HG03280 (cell line): ENCODE data around the gene KPNA5.
"Not testable (repeated sequence)": the region's sequence is repeated elsewhere in the genome, so short reads cannot be mapped to it uniquely, and the experiment has no call there.

Experiments
- ATAC-seq: cut with Tn5 transposase; IDR thresholded peaks from one replicate; pipeline ENCODE4 v1.9.1; 2021; ENCODE audit warnings: mild to moderate bottlenecking, moderate library complexity; ENCODE audit not compliant: unreplicated experiment

KPNA5 gene

DNA sequence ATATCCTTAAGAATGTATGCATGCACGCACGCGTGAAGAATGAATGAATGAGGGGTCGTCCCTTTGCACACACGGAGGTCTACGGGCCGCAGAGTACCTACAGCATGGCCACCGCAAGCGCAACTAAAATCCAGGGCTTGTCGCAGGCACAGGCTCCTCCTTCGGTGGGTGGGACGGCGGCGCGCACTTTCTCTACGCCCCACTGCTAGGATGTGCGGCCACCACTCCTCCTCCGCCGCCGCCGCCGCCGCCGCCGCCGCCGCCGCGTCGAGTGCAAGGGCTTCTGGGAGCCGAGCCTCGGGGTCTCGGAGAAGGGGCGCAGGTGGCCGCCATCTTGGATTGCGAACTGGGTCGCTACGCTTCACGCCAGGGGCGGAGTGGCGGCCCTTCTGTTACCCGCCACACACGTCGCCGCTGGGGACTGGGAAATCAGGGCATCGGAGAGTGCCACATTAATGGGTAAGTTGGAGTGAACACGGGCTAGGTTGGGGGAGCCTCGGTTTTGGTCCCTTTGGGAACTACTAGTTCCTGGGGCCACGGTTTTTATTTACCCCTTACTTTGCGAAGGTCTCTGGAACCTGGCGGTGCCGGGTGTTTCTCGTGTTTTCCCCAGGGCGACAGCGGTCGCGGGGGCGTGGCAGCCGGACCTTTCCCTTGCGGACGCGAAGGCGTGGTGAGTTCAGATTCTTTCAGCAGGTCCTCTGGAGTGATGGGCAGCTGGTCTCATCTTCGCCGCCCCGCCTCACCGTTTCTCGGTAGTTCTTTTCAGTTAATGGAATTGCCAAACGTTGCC, at the start of gene KPNA5:
Gene KPNA5 (plus strand): TSS at position 332 of the 793 bp plus-strand sequence. CDS start 124 bp downstream, at position 456.
- peak; percentile 97 for ATAC-seq

DNA sequence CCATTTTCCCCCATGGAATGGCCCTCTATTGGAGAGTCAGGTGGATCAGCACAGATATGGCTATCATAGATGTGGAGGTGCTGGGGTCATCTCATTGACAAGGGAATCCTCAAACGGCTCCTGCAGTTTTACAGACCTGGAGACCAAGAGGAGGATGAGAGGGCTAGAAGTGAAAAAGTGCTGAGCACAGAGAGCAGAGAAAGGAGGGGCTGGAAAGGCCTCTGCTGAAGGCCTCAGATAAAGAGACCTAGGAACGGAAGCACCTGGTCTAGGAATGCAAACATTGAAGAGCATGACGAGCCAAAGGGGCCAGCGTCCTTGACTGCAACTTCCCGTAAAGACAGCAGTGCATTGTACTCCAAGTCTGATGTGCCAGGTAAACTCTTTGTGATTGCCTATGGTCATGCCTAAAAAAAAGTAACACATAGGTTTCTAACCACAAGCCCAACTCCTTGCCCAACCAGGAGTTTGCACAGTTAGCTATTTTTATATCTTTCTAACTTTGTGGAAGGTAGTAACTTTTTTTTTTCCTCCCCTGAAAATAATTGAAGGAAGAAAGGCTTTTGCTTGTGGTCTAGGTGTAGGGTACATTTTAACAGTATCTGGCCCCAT, 49.5 kb upstream of the KPNA5 start:
- ATAC-seq: no peak

GRCh38 chr6:116633685-116634084, 47.3 kb upstream of the KPNA5 start:
- ATAC-seq: no peak

GRCh38 chr6:116648156-116648555, 32.9 kb upstream of the KPNA5 start:
- no peak for ATAC-seq

DNA sequence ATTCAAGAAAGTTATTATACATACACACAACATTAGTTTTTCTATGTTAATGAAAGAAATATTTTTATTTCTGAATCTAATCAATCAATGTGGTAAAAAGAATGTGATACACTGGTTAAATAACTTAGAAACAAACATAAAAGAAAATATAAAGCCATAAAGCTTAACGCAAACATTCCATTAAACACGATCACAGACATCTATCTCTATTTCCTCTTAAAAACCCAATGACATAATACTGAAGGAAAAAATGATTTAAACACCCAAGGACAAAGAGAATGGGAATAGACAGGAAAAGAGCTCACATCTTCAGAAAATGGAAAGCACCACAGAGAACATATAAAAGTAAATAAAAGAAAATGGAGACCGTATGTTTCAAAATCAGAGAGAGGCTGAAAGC, 31.9 kb upstream of the KPNA5 start:
- no peak for ATAC-seq

DNA sequence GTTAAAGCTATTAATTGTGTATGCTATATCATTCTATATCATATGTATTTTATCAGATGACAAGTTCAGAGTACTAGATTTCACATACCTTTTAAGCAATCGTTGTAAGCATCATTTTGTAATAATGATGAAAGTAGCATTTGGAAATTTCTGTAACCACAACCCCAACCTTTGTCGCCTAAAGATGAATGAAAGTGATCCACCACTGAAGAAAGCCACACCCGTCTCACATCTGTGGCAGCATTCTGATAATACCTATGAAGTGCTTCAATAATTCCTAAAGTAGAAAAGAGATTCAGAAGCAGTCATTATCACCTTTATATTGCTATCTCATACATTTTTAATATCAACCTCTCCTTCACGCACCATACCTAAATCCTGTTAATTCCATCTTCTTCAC, 29.1 kb upstream of the KPNA5 start:
- ATAC-seq: no peak

GRCh38 chr6:116661594-116661993, 19.4 kb upstream of the KPNA5 start:
- ATAC-seq: no peak

DNA sequence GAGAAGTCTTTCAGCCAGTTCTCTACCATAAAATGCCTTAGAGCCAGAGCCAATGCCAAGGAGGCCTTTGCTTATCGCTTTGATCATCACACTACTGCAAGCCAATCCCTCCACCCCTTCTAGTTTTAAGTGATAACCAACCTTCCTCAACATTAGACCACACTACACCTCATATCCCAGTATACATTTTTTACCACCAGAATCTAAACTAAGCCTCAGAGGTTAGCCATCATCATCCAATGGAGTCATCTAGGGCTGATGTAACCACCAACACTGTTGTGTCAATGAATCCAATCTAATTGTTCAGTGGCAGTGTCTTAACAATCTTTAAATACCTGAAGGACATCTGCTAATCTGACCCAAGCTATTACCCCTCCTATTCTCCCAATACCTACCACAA, 18.8 kb upstream of the KPNA5 start:
- no peak for ATAC-seq

DNA sequence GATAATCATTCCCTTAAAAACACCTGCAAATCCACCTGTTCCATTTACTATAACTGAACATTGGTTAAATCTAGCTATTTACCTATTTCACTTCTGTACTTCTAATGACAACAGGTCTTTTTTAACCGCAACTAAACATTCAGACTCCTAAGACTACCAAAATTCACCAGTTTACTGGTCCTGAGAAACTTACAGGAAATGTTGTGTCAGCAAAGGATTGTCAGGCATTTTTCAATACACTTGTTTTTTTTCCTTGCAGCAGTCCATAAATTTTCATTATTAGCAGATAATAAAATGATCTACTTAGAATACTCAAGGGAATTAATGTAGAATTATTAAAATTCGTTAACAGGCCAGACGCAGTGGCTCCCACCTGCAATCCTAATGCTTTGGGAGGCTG, 17.7 kb upstream of the KPNA5 start:
- ATAC-seq: no peak

GRCh38 chr6:116664169-116664568, 16.8 kb upstream of the KPNA5 start:
- ATAC-seq: not testable (repeated sequence)

GRCh38 chr6:116665464-116665863, 15.5 kb upstream of the KPNA5 start:
- ATAC-seq: no peak

- peak; percentile 48 for ATAC-seq
These were observed 14.1 kb upstream of the KPNA5 start for GRCh38 chr6:116666869-116667268.

DNA sequence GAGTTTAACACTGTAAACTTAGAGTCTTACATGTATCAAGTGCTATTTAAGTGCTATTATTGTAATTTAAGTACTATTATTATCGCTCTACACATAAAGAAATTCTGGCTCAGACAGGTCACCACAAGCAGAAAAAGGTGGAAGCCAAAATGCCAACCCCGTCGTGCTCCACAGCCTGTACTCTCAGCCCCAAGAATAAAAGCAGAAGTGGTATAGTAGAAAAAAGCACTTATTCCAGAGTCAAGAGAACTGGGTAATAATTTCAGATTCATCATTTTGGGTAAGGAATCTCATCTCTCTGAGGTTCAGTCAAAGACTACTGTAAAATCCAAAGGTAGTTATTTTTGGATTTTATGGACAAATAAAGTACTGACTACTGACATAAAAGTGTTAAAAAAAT, 13.4 kb upstream of the KPNA5 start:
- ATAC-seq: peak; percentile 31

DNA sequence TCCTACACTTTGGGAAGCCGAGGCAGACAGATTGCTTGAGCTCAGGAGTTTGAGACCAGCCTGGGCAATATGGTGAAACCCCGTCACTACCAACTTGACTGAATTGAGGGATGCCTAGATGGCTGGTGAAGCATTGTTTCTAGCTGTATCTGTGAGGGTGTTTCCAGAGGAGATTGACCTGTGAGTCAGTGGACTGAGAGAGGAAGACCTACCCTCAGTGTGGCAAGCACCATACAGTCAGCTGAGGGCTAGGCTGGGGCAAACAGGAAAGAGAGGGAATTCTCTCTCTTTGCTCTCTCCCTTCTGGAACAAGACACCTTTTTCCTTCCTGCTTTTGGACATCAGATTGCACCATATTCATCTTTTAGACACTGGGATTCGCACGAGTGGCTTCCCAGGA, 8.7 kb upstream of the KPNA5 start:
- no peak for ATAC-seq

DNA sequence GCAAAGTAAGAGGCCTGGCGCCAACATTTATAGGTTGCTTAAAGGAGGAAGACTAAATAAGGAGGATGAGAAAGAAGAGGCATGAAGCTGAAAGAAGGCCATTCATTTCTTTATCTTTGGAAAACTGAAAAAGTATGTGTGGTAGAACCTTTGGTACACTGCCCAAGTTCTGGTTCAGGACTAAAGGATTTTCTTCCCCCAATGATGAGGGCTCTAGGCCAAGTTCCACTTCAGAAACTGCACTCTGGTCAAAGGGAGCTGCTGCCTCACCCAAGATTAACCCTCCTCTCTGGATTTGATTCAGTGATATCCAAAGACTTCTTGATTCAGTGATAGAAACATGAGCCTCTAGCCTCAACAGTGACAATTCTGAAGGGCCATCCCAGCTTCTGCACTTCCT, 5.0 kb upstream of the KPNA5 start:
- no peak for ATAC-seq

- no peak for ATAC-seq
These were observed 1.3 kb downstream of the KPNA5 start for GRCh38 chr6:116682334-116682712.

DNA sequence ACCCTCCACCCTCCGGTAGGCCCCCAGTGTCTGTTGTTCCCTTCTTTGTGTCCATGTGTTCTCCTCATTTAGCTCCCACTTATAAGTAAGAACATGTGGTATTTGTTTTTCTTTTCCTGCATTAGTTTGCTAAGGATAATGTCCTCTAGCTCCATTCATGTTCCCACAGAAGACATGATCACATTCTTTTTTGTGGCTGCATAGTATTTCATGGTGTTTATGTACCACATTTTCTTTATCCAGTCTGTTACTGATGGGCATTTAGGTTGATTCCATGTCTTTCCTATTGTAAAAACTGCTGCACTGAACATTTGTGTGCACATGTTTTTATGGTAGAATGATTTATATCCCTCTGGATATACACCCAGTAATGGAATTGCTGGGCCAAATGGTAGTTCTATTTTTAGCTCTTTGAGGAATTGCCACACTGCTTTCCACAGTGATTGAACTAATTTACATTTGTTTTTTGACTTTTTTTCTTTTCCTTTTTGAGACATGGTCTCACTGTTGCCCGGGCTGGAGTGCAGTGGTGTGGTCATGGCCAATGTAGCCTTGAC, 4.5 kb downstream of the KPNA5 start:
- no peak for ATAC-seq

- ATAC-seq: not testable (repeated sequence)
These were observed 5.6 kb downstream of the KPNA5 start for GRCh38 chr6:116686475-116687101.

- ATAC-seq: no peak
These were observed 10.1 kb downstream of the KPNA5 start for GRCh38 chr6:116691154-116691553.

DNA sequence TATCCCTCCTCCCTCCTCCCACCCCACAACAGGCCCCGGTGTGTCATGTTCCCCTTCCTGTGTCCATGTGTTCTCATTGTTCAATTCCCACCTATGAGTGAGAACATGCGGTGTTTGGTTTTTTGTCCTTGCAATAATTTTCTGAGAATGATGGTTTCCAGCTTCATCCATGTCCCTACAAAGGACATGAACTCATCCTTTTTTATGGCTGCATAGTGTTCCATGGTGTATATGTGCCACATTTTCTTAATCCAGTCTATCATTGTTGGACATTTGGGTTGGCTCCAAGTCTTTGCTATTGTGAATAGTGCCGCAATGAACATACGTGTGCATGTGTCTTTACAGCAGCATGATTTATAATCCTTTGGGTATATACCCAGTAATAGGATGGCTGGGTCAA, 11.9 kb downstream of the KPNA5 start:
- not testable (repeated sequence) for ATAC-seq

DNA sequence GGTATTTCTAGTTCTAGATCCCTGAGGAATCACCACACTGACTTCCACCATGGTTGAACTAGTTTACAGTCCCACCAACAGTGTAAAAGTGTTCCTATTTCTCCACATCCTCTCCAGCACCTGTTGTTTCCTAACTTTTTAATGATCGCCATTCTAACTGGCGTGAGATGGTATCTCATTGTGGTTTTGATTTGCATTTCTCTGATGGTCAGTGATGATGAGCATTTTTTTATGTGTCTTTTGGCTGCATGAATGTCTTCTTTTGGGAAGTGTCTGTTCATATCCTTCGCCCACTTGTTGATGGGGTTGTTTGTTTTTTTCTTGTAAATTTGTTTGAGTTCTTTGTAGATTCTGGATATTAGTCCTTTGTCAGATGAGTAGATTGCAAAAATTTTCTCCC, 12.3 kb downstream of the KPNA5 start:
- not testable (repeated sequence) for ATAC-seq

GRCh38 chr6:116695401-116695800, 14.4 kb downstream of the KPNA5 start:
- ATAC-seq: peak; percentile 84
